A549 (cell line): ENCODE results near the gene SKA3. TPM values are rescaled to one million over a fixed set of nuclear protein-coding genes. Genes with fewer than 3 reads are reported as not detected.
A peak's percentile ranks its signal among the peaks of the same experiment; 100 is the strongest.
"Not testable (repeated sequence)": the region's sequence is repeated elsewhere in the genome, so short reads cannot be mapped to it uniquely, and the experiment has no call there.

Experiments used
- ATAC-seq, 2 experiments: fragments of 200-7000 bp in 1 of 2; fragments of >200 bp in 1 of 2; cut with Nextera tagmentation in 1 of 2; cut with Tn5 transposase in 1 of 2; 3 replicates each; pipeline versions ENCODE4 v1.8.0 to v1.9.1; 2018 to 2020; ENCODE audit warnings: mild to moderate bottlenecking in 1 of 2, moderate library complexity in 1 of 2
- CTCF ChIA-PET: fragments of 300-600 bp; sonication (Branson Sonifier 250); formaldehyde crosslinking; extraction: SDS; loops from one replicate; lab custom pipeline; 2021; ENCODE audit warnings: antibody characterized with exemption, inconsistent platforms; lab: Yijun Ruan, JAX
- POLR2A ChIA-PET: fragments of 350-600 bp; formaldehyde crosslinking; extraction: SDS; loops from one replicate; lab custom pipeline; 2021; ENCODE audit warnings: antibody characterized with exemption, inconsistent platforms; lab: Yijun Ruan, JAX
- DNase-seq, 2 experiments: peaks; one replicate each; pipeline versions ENCODE4 v3.0.0 to v3.0.0-alpha.2; 2011 to 2016; ENCODE audit warnings: low read depth in 1 of 2, low spot score in 1 of 2
- FAIRE-seq: peaks from 2 replicates; lab custom pipeline; 2011; peaks lifted over from hg19 to GRCh38; lab: Jason Lieb, UNC
- H3K27ac ChIP-seq, 2 experiments: fragments of >200 bp; sonication (Bioruptor Twin); formaldehyde crosslinking; 3 replicates each; pipeline ENCODE4 v1.5.1; 2016 to 2017
- H3K4me1 ChIP-seq: fragments of >200 bp; sonication (Bioruptor Twin); formaldehyde crosslinking; 3 replicates; pipeline ENCODE4 v1.6.1; 2016
- H3K4me2 ChIP-seq: fragments of >200 bp; sonication (Bioruptor Twin); formaldehyde crosslinking; 3 replicates; pipeline ENCODE4 v1.6.1; 2016
- H3K4me3 ChIP-seq: fragments of >200 bp; sonication (Bioruptor Twin); formaldehyde crosslinking; 3 replicates; pipeline ENCODE4 v1.5.1; 2016
- H3K9me3 ChIP-seq: fragments of >200 bp; sonication (Bioruptor Twin); formaldehyde crosslinking; 3 replicates; pipeline ENCODE4 v1.6.1; 2016
- CBX8 ChIP-seq: fragments of 200-600 bp; sonication (generic); IDR thresholded peaks from 2 replicates; pipeline ENCODE4 v1.6.1; 2016
- EHMT2 ChIP-seq: fragments of 200-600 bp; sonication (generic); IDR thresholded peaks from 2 replicates; pipeline ENCODE4 v1.6.1; 2016; ENCODE audit warnings: antibody characterized with exemption, low read depth, mild to moderate bottlenecking, moderate library complexity
- FOSB ChIP-seq: fragments of 250-450 bp; sonication (Bioruptor Pico); IDR thresholded peaks from 2 replicates; pipeline ENCODE4 v1.5.0; 2020; ENCODE audit warnings: mild to moderate bottlenecking, moderate library complexity
- HEYL ChIP-seq: fragments of 250-450 bp; sonication (Bioruptor Pico); IDR thresholded peaks from 2 replicates; pipeline ENCODE4 v1.8.0; 2021; ENCODE audit warnings: mild to moderate bottlenecking, moderate library complexity
- HOXB5 ChIP-seq: fragments of 250-450 bp; sonication (Bioruptor Pico); IDR thresholded peaks from 2 replicates; pipeline ENCODE4 v1.5.0; 2020; ENCODE audit warnings: mild to moderate bottlenecking, moderate library complexity
- KDM1A ChIP-seq: fragments of 200-600 bp; sonication (generic); IDR thresholded peaks from 2 replicates; pipeline ENCODE4 v1.6.1; 2016; ENCODE audit warnings: low read depth, mild to moderate bottlenecking
- NFE2L2 ChIP-seq: fragments of 150-350 bp; conservative IDR thresholded peaks from 2 replicates; pipeline ENCODE4 v1.6.1; 2014; ENCODE audit warnings: low read length
- NPAS2 ChIP-seq: fragments of 250-450 bp; sonication (Bioruptor Pico); IDR thresholded peaks from 2 replicates; pipeline ENCODE4 v1.8.0; 2022; ENCODE audit warnings: mild to moderate bottlenecking, moderate library complexity, borderline replicate concordance
- PHF8 ChIP-seq: fragments of 200-600 bp; sonication (generic); IDR thresholded peaks from 2 replicates; pipeline ENCODE4 v1.6.1; 2016; ENCODE audit warnings: low read depth, mild to moderate bottlenecking, antibody characterized with exemption, moderate library complexity, borderline replicate concordance
- POLR2A ChIP-seq: IDR thresholded peaks from 2 replicates; pipeline ENCODE4 v1.6.1; 2012; ENCODE audit warnings: mild to moderate bottlenecking, low read length
- RAD21 ChIP-seq, 2 experiments: fragments of >200 bp in 1 of 2; sonication (Bioruptor Twin) in 1 of 2; formaldehyde crosslinking in 1 of 2; IDR thresholded peaks in 1 of 2; conservative IDR thresholded peaks in 1 of 2; 2 replicates in 1 of 2; 3 replicates in 1 of 2; pipeline ENCODE4 v1.6.1; 2012 to 2018; ENCODE audit warnings: inconsistent platforms in 1 of 2
- TFCP2L1 ChIP-seq: fragments of 250-450 bp; sonication (Bioruptor Pico); IDR thresholded peaks from 2 replicates; pipeline ENCODE4 v1.5.0; 2021; ENCODE audit warnings: mild to moderate bottlenecking
- TP53 ChIP-seq: fragments of 250-450 bp; sonication (Bioruptor Pico); IDR thresholded peaks from 2 replicates; pipeline ENCODE4 v1.5.0; 2021; ENCODE audit warnings: mild to moderate bottlenecking, moderate library complexity
- ZC3H11A ChIP-seq: fragments of 450-650 bp; IDR thresholded peaks from 2 replicates; pipeline ENCODE4 v1.6.1; 2014; ENCODE audit warnings: antibody characterized with exemption, mild to moderate bottlenecking
- ZFP36 ChIP-seq: fragments of 450-650 bp; IDR thresholded peaks from 2 replicates; pipeline ENCODE4 v1.6.1; 2014; ENCODE audit warnings: borderline replicate concordance; ENCODE audit not compliant: partially characterized antibody
- ZNF302 ChIP-seq: fragments of 250-450 bp; sonication (Bioruptor Pico); IDR thresholded peaks from 2 replicates; pipeline ENCODE4 v1.9.0; 2021; ENCODE audit warnings: inconsistent platforms, mild to moderate bottlenecking, moderate library complexity
- WGBS: methylation state at CpG from one replicate; pipeline ENCODE4 v1.1.6; 2017; ENCODE audit errors: missing lambda C conversion rate; 5-methylcytosine and 5-hydroxymethylcytosine counted together
- polyA plus RNA-seq, 4 experiments: library from polyadenylated mRNA; depleted of rRNA in 3 of 4; stranded (reverse); fragments of >200 nt; fragmentation: RNase III in 1 of 4; extraction: RNeasy Plus Mini Kit Qiagen cat#74134 plus additional on column Dnase treatment in 1 of 4; gene quantifications; 2 replicates in 3 of 4; 3 replicates in 1 of 4; pipeline ENCODE4 v1.2.3, GENCODE V29; 2011 to 2017
- TF ChIP-seq, protein P1 (sequence below): fragments of 250-450 bp; sonication (Bioruptor Pico); IDR thresholded peaks from 2 replicates; pipeline ENCODE4 v1.5.0; 2020; ENCODE audit warnings: low read depth, mild to moderate bottlenecking, moderate library complexity

The SKA3 gene
- polyA plus RNA-seq, 2 of the 4 experiments (the other 2 are of a cell fraction), result 13.5 to 19.2 TPM

DNA sequence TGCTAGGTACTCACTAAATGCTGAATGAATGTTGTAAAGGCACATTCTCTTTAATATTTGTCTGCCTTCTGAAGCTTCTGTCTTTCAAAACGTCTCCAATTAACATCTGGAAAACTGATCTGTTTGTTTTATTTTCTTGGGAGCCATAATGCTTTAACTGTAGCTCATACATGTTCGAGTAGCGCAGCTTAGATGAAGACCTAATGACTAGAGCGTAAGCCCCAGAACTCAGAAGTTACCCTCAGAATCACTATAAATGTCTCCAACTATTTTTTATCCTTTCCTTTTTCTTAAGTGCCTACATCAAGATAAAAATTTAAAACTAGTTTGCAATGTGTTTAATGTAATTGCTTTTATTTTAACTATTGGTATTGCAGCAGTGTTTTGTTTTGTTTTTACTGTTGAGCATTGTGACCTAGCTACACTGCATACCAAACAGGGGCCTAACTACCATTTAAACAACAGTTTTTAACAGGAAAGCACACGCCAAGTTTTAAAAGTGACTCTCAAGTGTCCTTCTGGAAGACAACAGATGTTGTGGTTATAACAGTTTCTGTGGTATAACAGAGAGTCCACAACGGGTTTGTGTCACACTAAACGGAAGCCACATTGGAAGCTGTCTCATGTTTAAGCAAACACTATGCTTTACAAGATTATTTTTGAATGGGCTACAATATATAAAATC is 42.1 kb upstream of the SKA3 start:
- Histone ChIP-seq H3K27ac (no peak overlapping the region), H3K4me1 (no peaks in the 10 kb centered on the region), H3K4me3 (no peak overlapping the region), H3K4me2 (no peak overlapping the region), H3K9me3 (peaks cover 5% of the 10 kb centered on the region; the same call in 1 of the 3 replicates)
- ATAC-seq, result no peak
- TF ChIP-seq PHF8 (no peak), NPAS2 (CRISPR knock-in tag) (no peak), HEYL (CRISPR knock-in tag) (no peak), KDM1A (no peak), FOSB (no peak), HOXB5 (CRISPR knock-in tag) (no peak), TFCP2L1 (CRISPR knock-in tag) (no peak), ZC3H11A (no peak)
- POLR2A ChIA-PET, result no interaction called here
- no peak for DNase-seq
- CTCF ChIA-PET, result interaction anchor here (0.6 kb wide), 1 partner anchor 153 kb away, joined by 3 read pairs; no protein-coding TSS in a partner anchor
- WGBS, result 47% methylated on average over 7 of the region's 7 CpGs
- FAIRE-seq, result no peak

- peak overlapping the region; percentile 54 for H3K4me2 ChIP-seq
Measured at GRCh38 chr13:21216332-21216731, 40.0 kb upstream of the SKA3 start.

DNA sequence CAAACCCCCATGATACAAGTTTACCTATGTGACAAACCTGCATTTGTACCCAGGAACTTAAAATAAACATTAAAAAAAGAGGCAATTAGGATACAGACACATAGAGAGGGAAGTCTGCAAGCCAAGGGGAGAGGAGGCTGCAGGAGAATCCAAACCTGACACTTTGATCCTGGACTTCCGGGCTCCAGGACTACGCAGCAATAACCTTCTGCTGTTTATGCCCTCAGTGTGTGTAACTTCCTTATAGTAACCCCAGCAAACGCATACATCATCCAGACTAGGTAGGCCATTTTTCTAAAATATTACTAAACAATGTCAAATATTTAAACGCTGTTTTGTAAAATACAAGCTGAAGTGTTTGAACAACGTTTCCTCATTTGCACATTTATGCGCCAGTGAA is 39.1 kb upstream of the SKA3 start:
- FAIRE-seq, DNase-seq, CTCF ChIA-PET, H3K9me3 ChIP-seq, ATAC-seq, H3K4me1 ChIP-seq, POLR2A ChIA-PET, H3K27ac ChIP-seq, H3K4me3 ChIP-seq, H3K4me2 ChIP-seq: not testable (repeated sequence)
- WGBS, result 57% methylated on average over 6 of the region's 6 CpGs

More at GRCh38 chr13:21216332-21216731, 40.0 kb upstream of the SKA3 start:
- TF ChIP-seq HEYL (CRISPR knock-in tag) (no peak), EHMT2 (no peak), ZNF302 (no peak), POLR2A (no peak), CBX8 (no peak), NPAS2 (CRISPR knock-in tag) (no peak), NFE2L2 (no peak), TP53 (no peak)
- TF ChIP-seq, protein P1, sequence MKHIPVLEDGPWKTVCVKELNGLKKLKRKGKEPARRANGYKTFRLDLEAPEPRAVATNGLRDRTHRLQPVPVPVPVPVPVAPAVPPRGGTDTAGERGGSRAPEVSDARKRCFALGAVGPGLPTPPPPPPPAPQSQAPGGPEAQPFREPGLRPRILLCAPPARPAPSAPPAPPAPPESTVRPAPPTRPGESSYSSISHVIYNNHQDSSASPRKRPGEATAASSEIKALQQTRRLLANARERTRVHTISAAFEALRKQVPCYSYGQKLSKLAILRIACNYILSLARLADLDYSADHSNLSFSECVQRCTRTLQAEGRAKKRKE (CRISPR knock-in tag), result no peak
- no peaks in the 10 kb centered on the region; the same call in 2 of the 3 replicates for H3K9me3 ChIP-seq
- CTCF ChIA-PET, result no interaction called here
- no peak for FAIRE-seq
- H3K4me3 ChIP-seq, result no peak overlapping the region
- no peaks in the 10 kb centered on the region for H3K4me1 ChIP-seq
- WGBS, result 3% methylated on average over 13 of the region's 13 CpGs
- H3K27ac ChIP-seq, result no peak overlapping the region
- ATAC-seq, result no peak
- POLR2A ChIA-PET, result no interaction called here
- no peak for DNase-seq

DNA sequence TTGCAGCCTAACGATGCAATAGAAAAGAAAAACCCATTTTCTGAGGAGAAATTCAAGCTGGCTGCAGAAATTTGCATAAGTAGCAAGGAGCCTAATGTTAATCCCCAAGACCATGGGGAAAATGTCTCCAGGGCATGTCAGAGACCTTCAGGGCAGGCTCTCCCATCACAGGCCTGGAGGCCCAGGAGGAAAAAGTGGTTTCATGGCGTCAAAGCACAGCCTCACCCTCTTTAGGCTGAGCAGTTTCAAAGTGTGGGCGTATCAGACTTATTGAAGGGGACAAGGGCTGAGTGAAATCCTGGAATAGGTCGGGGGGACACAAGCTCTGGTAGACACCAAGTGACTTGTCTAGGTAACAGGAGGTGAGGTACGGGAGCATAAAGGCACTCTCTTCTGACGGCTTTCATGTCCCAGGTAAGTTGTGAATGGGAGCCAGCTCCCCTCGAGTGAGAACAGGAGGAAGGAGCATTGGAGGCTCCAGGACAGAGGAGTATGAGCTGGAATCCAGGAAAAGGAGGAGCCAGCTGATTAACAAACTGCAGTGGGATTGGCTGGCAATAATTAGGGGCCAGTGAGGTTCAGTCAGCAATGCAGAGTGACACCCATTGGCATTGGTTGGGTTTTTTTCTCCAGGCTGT is 35.9 kb upstream of the SKA3 start:
- no peak for FAIRE-seq
- WGBS, result 9% methylated on average over 7 of the region's 7 CpGs
- Histone ChIP-seq H3K9me3 (no peaks in the 10 kb centered on the region; the same call in 2 of the 3 replicates), H3K4me1 (no peaks in the 10 kb centered on the region)
- POLR2A ChIA-PET, result no interaction called here
- TF ChIP-seq TFCP2L1 (CRISPR knock-in tag), result no peak
- no peak for TF ChIP-seq RAD21 (conservative IDR thresholded peaks at IDR 0.05 in 1 of 2, IDR thresholded peaks at IDR 0.05 in 1 of 2)
- TF ChIP-seq ZFP36, result peak; percentile 48
- TF ChIP-seq, all 56 proteins: peak for 1
- DNase-seq (no peak), ATAC-seq (no peak)
- Histone ChIP-seq H3K27ac (no peak overlapping the region), H3K4me2 (no peak overlapping the region), H3K4me3 (no peak overlapping the region)
- CTCF ChIA-PET, result no interaction called here
